ENCODE measurements around the gene SMG6.
A peak's percentile ranks its signal among the peaks of the same experiment; 100 is the strongest.

The SMG6 gene

DNA sequence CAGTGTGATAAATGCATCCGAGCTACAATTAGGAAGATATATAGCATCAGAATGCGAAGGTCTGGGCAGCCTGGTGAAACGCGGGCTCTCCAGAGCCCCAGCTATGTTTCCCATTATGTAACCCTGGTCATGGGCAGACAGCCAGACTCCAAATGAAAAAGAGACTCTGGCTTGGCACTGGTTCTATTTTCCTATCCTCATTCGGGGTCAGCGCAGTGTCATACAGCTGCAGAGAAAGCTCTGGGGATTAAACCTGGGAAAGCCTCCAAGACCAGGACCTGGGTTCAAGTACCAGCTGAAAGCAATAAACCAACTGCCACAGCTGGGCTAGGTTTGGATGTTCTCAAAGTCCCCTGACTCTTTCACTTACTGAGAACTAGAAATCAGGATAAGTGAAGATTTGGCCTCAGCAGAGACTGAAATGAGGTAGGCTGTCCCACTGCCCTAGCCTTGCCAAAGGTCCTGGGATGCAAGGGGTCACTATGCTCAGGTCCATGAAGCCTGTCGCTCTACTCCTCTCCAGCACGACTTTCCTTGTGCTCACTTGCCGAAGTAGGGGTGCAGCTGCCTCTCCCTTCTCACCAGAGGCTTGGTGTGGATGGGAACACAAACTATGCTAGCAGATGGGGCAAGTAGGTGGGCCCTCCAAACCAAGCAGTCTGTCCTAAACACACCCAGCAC, 123.8 kb downstream of the SMG6 start:
- Histone ChIP-seq H3K9me3 (replicated peaks; ENCODE audit: low read length) (no peaks in the 10 kb centered on the region), H3K4me3 (ENCODE audit: low read length) (peak overlapping the region; percentile 9), H3K4me1 (ENCODE audit: control insufficient read depth, insufficient read depth, low read length) (peaks cover 74% of the 10 kb centered on the region), H3K27me3 (ENCODE audit: control insufficient read depth, insufficient read depth, low read length) (no peaks in the 10 kb centered on the region), H3K9ac (ENCODE audit: low read depth, low read length) (peak overlapping the region; percentile 46), H3K4me2 (ENCODE audit: low read length) (peak overlapping the region; percentile 56), H3K36me3 (ENCODE audit: insufficient read depth, low read length) (peaks cover 5% of the 10 kb centered on the region)

DNA sequence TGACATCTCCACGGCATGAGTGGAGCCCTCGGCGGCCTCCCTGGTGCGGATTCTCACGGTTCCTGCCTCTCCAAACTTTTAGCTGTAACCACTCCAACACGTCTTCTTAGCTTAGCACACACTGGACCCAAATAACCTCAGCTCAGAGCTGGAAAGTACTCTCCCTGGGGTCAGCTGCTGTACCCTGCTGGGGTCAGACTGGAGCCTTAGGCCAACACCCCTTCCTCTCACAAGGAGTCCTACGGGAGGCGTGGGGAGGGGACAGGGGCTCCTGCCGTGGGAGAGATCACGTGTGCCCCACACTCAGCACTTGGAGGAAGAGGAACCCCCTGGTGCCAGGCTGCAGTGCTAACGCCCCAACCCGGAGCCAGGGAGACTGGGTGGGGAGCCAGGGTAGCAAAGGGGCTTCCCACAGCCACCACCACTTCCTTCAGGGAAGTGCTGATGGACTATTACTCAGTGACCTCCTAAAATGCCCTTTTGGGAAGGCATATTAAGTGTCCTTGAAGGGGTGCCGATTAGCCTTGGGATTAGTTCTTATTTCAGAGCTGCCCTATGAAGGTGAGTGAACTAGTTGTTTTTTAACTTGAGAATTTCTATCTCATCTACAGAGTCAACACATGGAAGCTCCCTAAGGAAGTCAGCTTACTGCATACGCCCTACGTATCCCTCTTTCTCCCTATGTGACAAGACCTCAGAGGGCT, 124.6 kb downstream of the SMG6 start:
- H3K4me1 ChIP-seq (ENCODE audit: control insufficient read depth, insufficient read depth, low read length), result peaks cover 82% of the 10 kb centered on the region
- peak overlapping the region; percentile 46 for H3K9ac ChIP-seq (ENCODE audit: low read depth, low read length)

DNA sequence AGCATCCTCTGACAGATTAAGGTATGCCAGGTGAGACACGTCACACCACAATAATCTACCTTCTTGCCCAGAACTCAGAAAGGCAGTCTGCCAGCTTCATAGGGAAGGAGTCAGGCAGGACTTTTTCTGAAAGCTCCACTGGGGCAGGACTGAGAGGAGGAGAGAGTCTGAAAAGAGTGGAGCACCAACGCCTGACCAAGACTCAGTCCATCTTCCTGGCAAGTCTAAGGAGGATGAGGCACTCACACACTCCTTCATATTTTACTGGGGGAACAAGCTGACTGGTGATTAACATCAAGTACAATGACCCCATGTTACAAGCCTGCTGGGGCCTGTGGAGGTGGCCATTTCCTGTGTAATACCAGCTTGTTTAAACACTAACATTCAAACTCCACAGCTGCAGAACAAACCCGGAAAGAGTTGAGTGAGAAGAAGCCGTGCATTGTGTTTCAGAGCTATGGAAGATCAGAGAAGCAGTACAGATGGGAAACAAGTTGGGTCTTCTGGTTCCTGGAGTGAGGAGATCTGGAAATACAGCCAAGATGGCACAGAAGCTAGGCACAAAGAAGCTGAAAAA, 126.3 kb downstream of the SMG6 start:
- Histone ChIP-seq H3K4me3 (ENCODE audit: low read length) (peak overlapping the region; percentile 31), H3K36me3 (ENCODE audit: insufficient read depth, low read length) (no peaks in the 10 kb centered on the region), H3K9ac (ENCODE audit: low read depth, low read length) (no peak overlapping the region), H3K9me3 (replicated peaks; ENCODE audit: low read length) (no peaks in the 10 kb centered on the region), H3K27me3 (ENCODE audit: control insufficient read depth, insufficient read depth, low read length) (no peaks in the 10 kb centered on the region), H3K4me2 (ENCODE audit: low read length) (peak overlapping the region; percentile 25), H3K4me1 (ENCODE audit: control insufficient read depth, insufficient read depth, low read length) (peaks cover 95% of the 10 kb centered on the region)

More for the DNA sequence above, 124.6 kb downstream of the SMG6 start:
- H3K4me2 ChIP-seq (ENCODE audit: low read length), result peak overlapping the region; percentile 56
- no peaks in the 10 kb centered on the region for H3K9me3 ChIP-seq (replicated peaks; ENCODE audit: low read length)
- H3K27me3 ChIP-seq (ENCODE audit: control insufficient read depth, insufficient read depth, low read length), result no peaks in the 10 kb centered on the region
- H3K4me3 ChIP-seq (ENCODE audit: low read length), result peak overlapping the region; percentile 9
- peaks cover 5% of the 10 kb centered on the region for H3K36me3 ChIP-seq (ENCODE audit: insufficient read depth, low read length)

DNA sequence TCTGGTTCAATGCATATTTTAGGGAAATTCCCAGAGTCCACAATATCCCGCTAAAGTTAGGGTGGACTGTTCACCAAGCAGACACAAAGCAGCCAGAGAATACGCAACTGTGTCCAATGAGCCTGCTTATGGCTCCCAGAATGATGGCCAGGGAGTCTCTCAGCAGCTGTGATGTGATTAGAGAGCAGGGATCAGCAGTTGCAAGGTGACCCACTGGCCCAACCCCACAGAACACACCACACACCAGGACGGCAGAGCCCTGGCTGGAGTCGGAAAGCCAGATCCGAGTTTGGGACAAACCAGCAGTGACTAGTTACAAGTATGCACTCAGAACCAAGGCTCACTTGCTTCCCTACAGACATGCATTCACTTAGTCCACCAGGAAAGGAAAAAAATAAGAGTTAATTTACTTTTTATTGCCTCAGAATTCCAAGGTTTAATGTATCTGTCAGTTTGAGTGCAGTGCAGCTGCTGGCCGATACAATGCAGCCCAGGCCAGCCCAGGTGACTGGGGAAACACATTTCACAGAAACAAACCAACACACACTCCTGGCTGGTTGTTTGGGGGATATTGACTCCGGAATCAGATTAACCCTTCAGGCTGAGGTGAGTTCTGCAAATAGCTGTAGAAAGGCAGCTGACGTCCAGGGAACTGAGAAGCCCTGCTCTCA, 127.0 kb downstream of the SMG6 start:
- Histone ChIP-seq H3K9me3 (replicated peaks; ENCODE audit: low read length) (no peaks in the 10 kb centered on the region), H3K36me3 (ENCODE audit: insufficient read depth, low read length) (no peaks in the 10 kb centered on the region), H3K4me3 (ENCODE audit: low read length) (no peak overlapping the region), H3K27me3 (ENCODE audit: control insufficient read depth, insufficient read depth, low read length) (no peaks in the 10 kb centered on the region), H3K4me2 (ENCODE audit: low read length) (no peak overlapping the region), H3K4me1 (ENCODE audit: control insufficient read depth, insufficient read depth, low read length) (peaks cover 95% of the 10 kb centered on the region), H3K9ac (ENCODE audit: low read depth, low read length) (no peak overlapping the region)

DNA sequence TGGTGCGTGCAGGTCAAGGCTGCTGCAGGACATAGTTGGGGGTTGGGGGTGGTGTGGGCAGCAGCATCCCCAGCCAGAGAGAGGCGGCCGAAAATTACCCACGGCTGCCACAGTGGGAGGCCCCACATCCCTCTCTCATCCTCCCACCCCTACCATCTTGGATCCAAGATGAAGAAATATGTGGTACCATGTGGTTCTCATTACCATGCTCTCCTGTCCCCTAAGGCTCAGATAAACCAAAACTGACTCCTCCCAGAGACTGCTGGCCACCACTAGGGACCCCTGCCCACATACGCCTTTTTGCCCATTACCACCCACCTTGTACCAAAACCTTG, 128.3 kb downstream of the SMG6 start:
- peaks cover 85% of the 10 kb centered on the region for H3K4me1 ChIP-seq (ENCODE audit: control insufficient read depth, insufficient read depth, low read length)
- H3K4me3 ChIP-seq (ENCODE audit: low read length), result peak overlapping the region; percentile 38
- H3K9ac ChIP-seq (ENCODE audit: low read depth, low read length), result peak overlapping the region; percentile 50
- no peaks in the 10 kb centered on the region for H3K9me3 ChIP-seq (replicated peaks; ENCODE audit: low read length)
- H3K27me3 ChIP-seq (ENCODE audit: control insufficient read depth, insufficient read depth, low read length), result no peaks in the 10 kb centered on the region
- H3K36me3 ChIP-seq (ENCODE audit: insufficient read depth, low read length), result peaks cover 2% of the 10 kb centered on the region
- peak overlapping the region; percentile 73 for H3K4me2 ChIP-seq (ENCODE audit: low read length)

DNA sequence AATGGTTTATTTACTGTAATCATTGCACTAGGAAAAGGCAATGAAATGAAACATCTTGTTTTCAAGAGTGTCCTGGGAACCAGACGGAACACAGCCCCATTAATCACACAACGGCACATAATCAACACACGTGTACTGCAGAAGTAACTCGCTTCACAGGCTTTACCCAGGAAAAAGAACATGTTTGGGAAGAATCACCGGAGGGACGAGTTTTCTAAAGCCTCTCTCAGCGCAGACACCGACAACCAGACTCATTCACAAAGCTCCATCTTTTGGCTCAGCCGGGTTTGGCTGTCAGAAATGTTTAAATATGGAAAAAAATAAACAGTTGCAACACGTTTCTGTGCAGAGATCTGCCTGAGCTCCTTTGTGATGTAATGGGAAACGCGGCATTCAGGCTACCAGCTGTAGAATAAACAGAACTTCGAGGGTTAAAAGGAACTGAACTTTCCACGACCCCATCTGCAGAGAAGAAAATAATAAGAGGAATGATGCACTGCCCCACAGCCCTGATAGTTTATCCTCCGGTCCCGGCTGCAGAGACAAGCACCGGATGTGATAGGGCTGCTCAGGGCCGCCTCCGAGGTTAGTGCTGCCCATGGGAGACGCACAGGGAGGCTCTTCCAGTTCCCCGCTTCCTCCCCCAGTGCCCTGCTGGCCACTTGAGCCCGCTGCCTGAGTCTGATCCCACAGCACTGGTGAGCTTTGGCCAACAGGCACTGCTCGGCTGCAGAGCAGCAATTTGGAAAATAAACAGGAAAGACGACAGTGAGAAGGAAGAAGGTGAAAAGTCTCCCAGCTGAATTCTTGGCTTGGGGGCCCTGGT, 128.9 kb downstream of the SMG6 start:
- Histone ChIP-seq H3K4me3 (ENCODE audit: low read length) (peak overlapping the region; percentile 38), H3K27me3 (ENCODE audit: control insufficient read depth, insufficient read depth, low read length) (no peaks in the 10 kb centered on the region), H3K4me2 (ENCODE audit: low read length) (peak overlapping the region; percentile 73), H3K36me3 (ENCODE audit: insufficient read depth, low read length) (peaks cover 8% of the 10 kb centered on the region), H3K9me3 (replicated peaks; ENCODE audit: low read length) (no peaks in the 10 kb centered on the region), H3K4me1 (ENCODE audit: control insufficient read depth, insufficient read depth, low read length) (peaks cover 79% of the 10 kb centered on the region), H3K9ac (ENCODE audit: low read depth, low read length) (peak overlapping the region; percentile 59)

DNA sequence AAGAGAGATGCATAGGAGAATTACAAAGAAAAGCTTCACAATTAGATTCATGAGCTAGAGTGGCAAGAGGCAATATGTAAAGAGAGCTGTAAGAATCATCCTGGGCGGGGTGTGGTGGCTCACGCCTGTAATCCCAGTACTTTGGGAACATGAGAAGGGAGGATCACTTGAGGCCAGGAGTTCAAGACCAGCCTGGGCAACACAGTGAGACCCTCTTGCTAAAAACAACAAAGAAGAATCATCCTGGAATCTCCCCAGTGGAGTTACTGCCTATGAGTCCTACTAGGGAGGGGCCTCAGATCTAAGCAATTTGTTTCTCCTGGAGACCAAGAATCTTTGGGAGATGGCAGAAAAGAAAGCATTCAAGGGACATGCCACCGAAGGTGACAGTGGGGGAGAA, 129.6 kb downstream of the SMG6 start:
- Histone ChIP-seq H3K36me3 (ENCODE audit: insufficient read depth, low read length) (peaks cover 15% of the 10 kb centered on the region), H3K9ac (ENCODE audit: low read depth, low read length) (peak overlapping the region; percentile 83), H3K9me3 (replicated peaks; ENCODE audit: low read length) (no peaks in the 10 kb centered on the region), H3K4me2 (ENCODE audit: low read length) (peak overlapping the region; percentile 73), H3K27me3 (ENCODE audit: control insufficient read depth, insufficient read depth, low read length) (no peaks in the 10 kb centered on the region), H3K4me3 (ENCODE audit: low read length) (peak overlapping the region; percentile 38), H3K4me1 (ENCODE audit: control insufficient read depth, insufficient read depth, low read length) (peaks cover 72% of the 10 kb centered on the region)

DNA sequence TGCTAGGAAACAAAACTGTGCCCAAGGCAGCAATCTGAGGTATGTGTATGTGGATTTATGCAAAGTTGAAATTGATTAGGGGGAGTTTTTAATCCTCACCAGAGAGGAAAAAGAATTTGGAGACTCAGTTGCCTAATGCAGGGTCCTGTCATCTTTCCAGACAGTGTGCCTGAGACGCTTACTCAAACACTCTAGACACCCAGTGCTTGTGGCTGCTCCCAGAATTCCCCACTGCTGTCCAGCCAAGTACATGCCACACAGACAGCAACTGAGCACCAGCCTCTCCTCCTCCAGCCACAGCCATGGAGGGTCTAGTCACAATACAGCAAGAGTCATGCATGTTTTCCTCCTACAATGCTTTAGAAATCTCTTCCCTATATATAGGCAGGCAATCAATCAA, 130.6 kb downstream of the SMG6 start:
- Histone ChIP-seq H3K4me1 (ENCODE audit: control insufficient read depth, insufficient read depth, low read length) (peaks cover 62% of the 10 kb centered on the region), H3K27me3 (ENCODE audit: control insufficient read depth, insufficient read depth, low read length) (no peaks in the 10 kb centered on the region), H3K4me3 (ENCODE audit: low read length) (peak overlapping the region; percentile 24), H3K4me2 (ENCODE audit: low read length) (peak overlapping the region; percentile 78), H3K36me3 (ENCODE audit: insufficient read depth, low read length) (peaks cover 15% of the 10 kb centered on the region), H3K9ac (ENCODE audit: low read depth, low read length) (peak overlapping the region; percentile 83), H3K9me3 (replicated peaks; ENCODE audit: low read length) (no peaks in the 10 kb centered on the region)

DNA sequence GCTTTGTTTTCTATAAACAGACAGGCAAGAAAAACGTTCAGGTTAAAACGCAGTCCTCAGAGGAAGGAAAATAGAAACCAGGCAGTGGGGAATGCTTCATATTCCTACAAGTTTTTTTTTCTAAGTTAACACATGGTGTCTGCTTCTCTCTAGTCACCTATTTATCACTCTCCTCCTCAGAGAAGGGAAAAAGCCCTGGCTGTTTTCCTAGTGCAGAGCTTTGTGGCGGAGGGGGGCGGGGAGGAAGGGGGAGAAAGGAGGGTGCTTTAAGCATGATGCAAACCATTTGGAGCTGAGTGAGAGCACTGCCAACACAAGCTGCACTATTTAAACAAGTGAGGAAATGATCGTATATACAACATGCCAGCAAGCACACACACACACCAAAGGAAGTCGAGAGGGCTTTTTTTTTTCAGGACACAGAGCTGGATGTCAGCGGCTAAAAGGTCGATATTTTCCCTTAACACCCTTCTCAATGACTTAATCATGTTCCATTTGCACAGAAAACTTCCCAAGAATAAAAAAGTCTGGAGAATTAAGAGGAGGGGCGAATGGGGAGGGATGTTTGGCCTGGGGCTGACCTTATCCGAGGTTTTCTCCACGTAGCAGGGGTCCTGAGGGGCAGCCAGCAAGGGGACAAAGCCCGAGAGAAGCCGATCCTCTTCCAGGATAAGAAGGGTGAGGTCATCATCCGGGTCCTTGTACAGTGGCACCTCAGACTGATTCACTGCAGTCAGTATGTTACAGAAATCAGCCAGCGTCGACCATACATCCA, 131.3 kb downstream of the SMG6 start:
- Histone ChIP-seq H3K4me1 (ENCODE audit: control insufficient read depth, insufficient read depth, low read length) (peaks cover 55% of the 10 kb centered on the region), H3K36me3 (ENCODE audit: insufficient read depth, low read length) (peaks cover 15% of the 10 kb centered on the region)

DNA sequence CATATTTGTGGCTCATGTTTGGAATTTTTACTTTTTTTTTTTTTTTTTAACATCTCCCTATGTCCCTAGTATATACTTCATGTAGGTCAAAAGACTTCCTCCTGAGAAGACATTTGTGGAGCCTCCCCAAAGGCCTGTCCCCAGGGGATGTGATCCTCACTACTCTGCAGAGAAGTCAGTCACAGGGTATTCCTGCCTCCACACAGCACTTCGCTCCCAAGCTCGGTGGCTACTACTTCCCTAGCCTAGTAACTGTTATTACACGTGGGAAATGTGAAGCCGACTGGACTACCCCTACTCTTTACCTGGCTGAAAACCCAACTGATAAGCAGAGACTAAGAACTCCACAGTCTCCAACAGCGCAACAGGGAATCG, 131.9 kb downstream of the SMG6 start:
- no peaks in the 10 kb centered on the region for H3K27me3 ChIP-seq (ENCODE audit: control insufficient read depth, insufficient read depth, low read length)
- H3K4me1 ChIP-seq (ENCODE audit: control insufficient read depth, insufficient read depth, low read length), result peaks cover 49% of the 10 kb centered on the region
- peak overlapping the region; percentile 83 for H3K9ac ChIP-seq (ENCODE audit: low read depth, low read length)
- H3K36me3 ChIP-seq (ENCODE audit: insufficient read depth, low read length), result peaks cover 15% of the 10 kb centered on the region
- H3K4me3 ChIP-seq (ENCODE audit: low read length), result peak overlapping the region; percentile 11
- H3K9me3 ChIP-seq (replicated peaks; ENCODE audit: low read length), result no peaks in the 10 kb centered on the region
- H3K4me2 ChIP-seq (ENCODE audit: low read length), result peak overlapping the region; percentile 78

More for the DNA sequence above, 131.3 kb downstream of the SMG6 start:
- Histone ChIP-seq H3K9ac (ENCODE audit: low read depth, low read length) (peak overlapping the region; percentile 83), H3K4me3 (ENCODE audit: low read length) (peak overlapping the region; percentile 24), H3K27me3 (ENCODE audit: control insufficient read depth, insufficient read depth, low read length) (no peaks in the 10 kb centered on the region), H3K4me2 (ENCODE audit: low read length) (peak overlapping the region; percentile 78), H3K9me3 (replicated peaks; ENCODE audit: low read length) (no peaks in the 10 kb centered on the region)

Data from skeletal muscle satellite cell (primary cell).